ENCODE data around the gene AZGP1.
A peak's percentile ranks its signal among the peaks of the same experiment; 100 is the strongest.
"Not testable (repeated sequence)": the region's sequence is repeated elsewhere in the genome, so short reads cannot be mapped to it uniquely, and the experiment has no call there.

Gene AZGP1

GRCh38 chr7:99950819-99951218 lies 25.0 kb downstream of the AZGP1 start:
- not testable (repeated sequence) for DNase-seq (ENCODE audit: low read depth)

GRCh38 chr7:99949645-99950228 lies 26.1 kb downstream of the AZGP1 start:
- no peak for DNase-seq (ENCODE audit: low read depth)

GRCh38 chr7:99947608-99948007 lies 28.2 kb downstream of the AZGP1 start:
- no peak for DNase-seq (ENCODE audit: low read depth)

GRCh38 chr7:99944497-99945070 lies 31.2 kb downstream of the AZGP1 start:
- DNase-seq (ENCODE audit: low read depth), result no peak

- DNase-seq (ENCODE audit: low read depth), result no peak
These were observed 32.0 kb downstream of the AZGP1 start for GRCh38 chr7:99943641-99944496.

GRCh38 chr7:99938296-99938695 lies 37.5 kb downstream of the AZGP1 start:
- DNase-seq (ENCODE audit: low read depth), result no peak

- DNase-seq (ENCODE audit: low read depth), result not testable (repeated sequence)
These were observed 40.8 kb downstream of the AZGP1 start for GRCh38 chr7:99935009-99935408.

- no peak for DNase-seq (ENCODE audit: low read depth)
These were observed 45.5 kb downstream of the AZGP1 start for GRCh38 chr7:99930376-99930775.

- DNase-seq (ENCODE audit: low read depth), result no peak
These were observed 46.1 kb downstream of the AZGP1 start for GRCh38 chr7:99929730-99930053.

GRCh38 chr7:99928994-99929729 lies 46.7 kb downstream of the AZGP1 start, which contains the start of gene GJC3:
Gene GJC3 (minus strand): TSS chr7:99929620. CDS start chr7:99929620, 0 bp downstream.
- no peak for DNase-seq (ENCODE audit: low read depth)

GRCh38 chr7:99928188-99928587 lies 47.6 kb downstream of the AZGP1 start:
- DNase-seq (ENCODE audit: low read depth), result no peak

GRCh38 chr7:99927536-99927935 lies 48.3 kb downstream of the AZGP1 start:
- DNase-seq (ENCODE audit: low read depth), result no peak

GRCh38 chr7:99926321-99926720 lies 49.5 kb downstream of the AZGP1 start:
- no peak for DNase-seq (ENCODE audit: low read depth)

- no peak for DNase-seq (ENCODE audit: low read depth)
These were observed 52.6 kb downstream of the AZGP1 start for GRCh38 chr7:99923200-99923599.

GRCh38 chr7:99920149-99920548 lies 55.7 kb downstream of the AZGP1 start:
- no peak for DNase-seq (ENCODE audit: low read depth)

GRCh38 chr7:99919814-99920112 lies 56.1 kb downstream of the AZGP1 start:
- no peak for DNase-seq (ENCODE audit: low read depth)

GRCh38 chr7:99918959-99919813 lies 56.6 kb downstream of the AZGP1 start, which contains the start of gene TRIM4:
Gene TRIM4 (minus strand): TSS chr7:99919530. CDS start chr7:99919401, 129 bp downstream.
- peak; percentile 89 for DNase-seq (ENCODE audit: low read depth)

All from stimulated activated CD8-positive, alpha-beta memory T cell treated with anti-CD3 and anti-CD28 coated beads, Interleukin-4, amount 100 ng/mL, for 24 hours (primary cell).